GM12892 (cell line): Measurements from ENCODE around the gene GSTM4.

Experiments
- POLR2A ChIP-seq: IDR thresholded peaks from 2 replicates; pipeline ENCODE4 v1.6.1; 2011; ENCODE audit warnings: low read depth, low read length, control low read depth
- POLR2AphosphoS5 ChIP-seq: IDR thresholded peaks from 2 replicates; pipeline ENCODE4 v1.6.1; 2011; ENCODE audit warnings: low read depth, low read length, control low read depth
- TAF1 ChIP-seq: IDR thresholded peaks from 2 replicates; pipeline ENCODE4 v1.6.1; 2011; ENCODE audit warnings: low read depth, mild to moderate bottlenecking, control low read depth, low read length, borderline replicate concordance

DNA sequence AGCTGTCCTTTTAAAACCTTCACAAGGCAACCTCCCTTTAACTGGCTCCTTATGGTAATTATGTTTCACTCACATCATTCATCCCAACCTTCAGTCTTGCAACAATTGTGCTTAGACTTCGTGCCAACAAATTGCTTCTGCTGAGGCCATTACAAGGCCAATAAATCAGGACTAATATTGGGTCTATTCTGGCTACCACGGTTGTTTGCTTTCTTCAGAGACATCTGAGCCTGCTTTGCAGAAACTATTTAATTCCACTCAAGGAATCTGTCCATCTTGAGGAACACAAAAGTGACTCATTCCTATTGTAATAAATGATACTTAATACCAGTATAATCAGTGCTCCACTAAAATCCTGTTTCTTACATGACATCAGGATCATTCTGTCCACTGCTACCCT, 2.6 kb upstream of the GSTM4 start:
- TF ChIP-seq POLR2AphosphoS5 (no peak), POLR2A (no peak), TAF1 (no peak)
